Endothelial cell of umbilical vein (primary cell): Measurements from ENCODE around the gene FBXL3. TPM values are rescaled to one million over a fixed set of nuclear protein-coding genes. Genes with fewer than 3 reads are reported as not detected.
A peak's percentile ranks its signal among the peaks of the same experiment; 100 is the strongest.

ENCODE experiments used
- BruUV-seq: library from RNA; stranded (reverse); fragments of 400-500 nt; replicated peaks from 2 replicates; lab custom pipeline; 2021; lab: Mats Ljungman, UMichigan
- CTCF ChIA-PET: fragments of 300-600, 350-600 bp; sonication (Branson Sonifier 250); formaldehyde crosslinking; loops from one replicate; lab custom pipeline; 2021; ENCODE audit warnings: antibody characterized with exemption, inconsistent platforms; lab: Charles Lee
- POLR2A ChIA-PET: fragments of 300-600, 350-600 bp; sonication (Branson Sonifier 250); formaldehyde crosslinking; loops from one replicate; lab custom pipeline; 2021; ENCODE audit warnings: antibody characterized with exemption, inconsistent platforms; lab: Charles Lee
- DNase-seq: peaks from one replicate; pipeline ENCODE4 v3.0.0-alpha.2; 2011; ENCODE audit warnings: low read depth, low spot score
- FAIRE-seq: peaks from 2 replicates; lab custom pipeline; 2011; peaks lifted over from hg19 to GRCh38; lab: Jason Lieb, UNC
- H2AFZ ChIP-seq: 2 replicates; pipeline ENCODE4 v1.6.0; 2012; ENCODE audit warnings: low read depth, low read length, control low read depth, inconsistent platforms
- H3K27ac ChIP-seq: 2 replicates; pipeline ENCODE4 v1.5.1; 2011; ENCODE audit warnings: low read depth, mild to moderate bottlenecking, control low read depth, low read length, moderate library complexity; ENCODE audit not compliant: insufficient read depth
- H3K27me3 ChIP-seq, 2 experiments: 2 replicates each; pipeline versions ENCODE4 v1.6.0 to v1.6.1; 2011; ENCODE audit warnings: low read length in 2 of 2, mixed read lengths in 1 of 2; ENCODE audit not compliant: control insufficient read depth in 2 of 2, insufficient read depth in 2 of 2
- H3K36me3 ChIP-seq, 2 experiments: 2 replicates in 1 of 2; 3 replicates in 1 of 2; pipeline ENCODE4 v1.5.1; 2011; ENCODE audit warnings: low read length in 2 of 2, mild to moderate bottlenecking in 1 of 2, moderate library complexity in 1 of 2; ENCODE audit not compliant: control insufficient read depth in 2 of 2, insufficient read depth in 2 of 2; ENCODE audit errors: extremely low read depth in 1 of 2
- H3K4me1 ChIP-seq: 3 replicates; pipeline ENCODE4 v1.5.1; 2011; ENCODE audit warnings: mild to moderate bottlenecking, low read length; ENCODE audit not compliant: control insufficient read depth, insufficient read depth; ENCODE audit errors: extremely low read depth
- H3K4me2 ChIP-seq: 2 replicates; pipeline ENCODE4 v1.6.1; 2011; ENCODE audit warnings: low read length, control low read depth, mixed read lengths; ENCODE audit not compliant: insufficient read depth
- H3K4me3 ChIP-seq, 3 experiments: fragments of 200-600 bp in 1 of 3; sonication (generic), shearing (Covaris generic) in 1 of 3; replicated peaks in 1 of 3; 2 replicates each; pipeline ENCODE4 v1.5.1; 2011 to 2016; ENCODE audit warnings: control low read depth in 3 of 3, low read length in 3 of 3, mild to moderate bottlenecking in 2 of 3, inconsistent platforms in 1 of 3, low read depth in 1 of 3, moderate library complexity in 1 of 3; ENCODE audit not compliant: insufficient read depth in 1 of 3
- H3K79me2 ChIP-seq: 2 replicates; pipeline ENCODE4 v1.6.0; 2012; ENCODE audit warnings: low read length, inconsistent platforms; ENCODE audit not compliant: control insufficient read depth, insufficient read depth
- H3K9ac ChIP-seq: replicated peaks from 2 replicates; pipeline ENCODE3; 2011; ENCODE audit warnings: low read length, control low read depth; ENCODE audit not compliant: insufficient read depth; ENCODE audit errors: extremely low read depth
- H3K9me1 ChIP-seq: replicated peaks from 3 replicates; pipeline ENCODE4 v1.6.0; 2011; ENCODE audit warnings: mild to moderate bottlenecking, low read length; ENCODE audit not compliant: control insufficient read depth, insufficient read depth; ENCODE audit errors: extremely low read depth
- H3K9me3 ChIP-seq: replicated peaks from 2 replicates; pipeline ENCODE4 v1.5.1; 2012; ENCODE audit warnings: low read length, inconsistent platforms; ENCODE audit not compliant: control insufficient read depth, insufficient read depth
- H4K20me1 ChIP-seq: replicated peaks from 2 replicates; pipeline ENCODE3; 2011; ENCODE audit warnings: mild to moderate bottlenecking, low read length; ENCODE audit not compliant: control insufficient read depth, insufficient read depth; ENCODE audit errors: extremely low read depth
- FOS ChIP-seq: IDR thresholded peaks from 2 replicates; pipeline ENCODE4 v1.6.1; 2011; ENCODE audit warnings: mild to moderate bottlenecking, low read length, moderate library complexity, borderline replicate concordance; ENCODE audit not compliant: insufficient read depth
- MYC ChIP-seq: IDR thresholded peaks from one replicate; pipeline ENCODE4 v1.6.1; 2011; ENCODE audit warnings: mild to moderate bottlenecking, low read depth, low read length
- POLR2A ChIP-seq: IDR thresholded peaks from 2 replicates; pipeline ENCODE4 v1.6.1; 2012; ENCODE audit warnings: low read depth, mild to moderate bottlenecking, control low read depth, low read length
- dilution Hi-C: fragments of 300-500 bp; cut with MboI; formaldehyde crosslinking; loops from one replicate; pipeline ENCODE4 v1.15.0; 2019; ENCODE audit warnings: low sequenced_read_pairs; ENCODE audit not compliant: extremely low pct_ligation_motif_present
- intact Hi-C: fragments of 100-400 bp; cut with micrococcal nuclease; formaldehyde crosslinking; loops from one replicate; pipeline ENCODE4 v1.10.0; 2022
- polyA plus RNA-seq, 4 experiments: library from polyadenylated mRNA; depleted of rRNA in 3 of 4; stranded (reverse) in 3 of 4; unstranded in 1 of 4; fragments of >200 nt; gene quantifications; 2 replicates each; pipeline versions ENCODE4 v1.2.1 to v1.2.3, GENCODE V29; 2011 to 2012; ENCODE audit warnings: missing spikeins in 1 of 4
- total RNA-seq: library from RNA; stranded (reverse); gene quantifications from 2 replicates; pipeline ENCODE4 v1.2.3, GENCODE V29; 2021
- TF ChIP-seq, protein P1 (sequence below), 2 donors: IDR thresholded peaks; 1 replicate in 1 of 2; 2 replicates in 1 of 2; pipeline ENCODE4 v1.5.1; 2011; ENCODE audit warnings: low read length in 2 of 2, mild to moderate bottlenecking in 2 of 2, moderate library complexity in 2 of 2, control low read depth in 1 of 2, inconsistent platforms in 1 of 2, low read depth in 1 of 2; ENCODE audit not compliant: insufficient read depth in 1 of 2; ENCODE audit errors: extremely low read depth in 1 of 2

The FBXL3 gene
- total and polyA plus RNA-seq, 2 donors (not counting 3 experiments of a cell fraction or from before 2014, with no cell fraction given): 13.0 to 37.8 TPM

DNA sequence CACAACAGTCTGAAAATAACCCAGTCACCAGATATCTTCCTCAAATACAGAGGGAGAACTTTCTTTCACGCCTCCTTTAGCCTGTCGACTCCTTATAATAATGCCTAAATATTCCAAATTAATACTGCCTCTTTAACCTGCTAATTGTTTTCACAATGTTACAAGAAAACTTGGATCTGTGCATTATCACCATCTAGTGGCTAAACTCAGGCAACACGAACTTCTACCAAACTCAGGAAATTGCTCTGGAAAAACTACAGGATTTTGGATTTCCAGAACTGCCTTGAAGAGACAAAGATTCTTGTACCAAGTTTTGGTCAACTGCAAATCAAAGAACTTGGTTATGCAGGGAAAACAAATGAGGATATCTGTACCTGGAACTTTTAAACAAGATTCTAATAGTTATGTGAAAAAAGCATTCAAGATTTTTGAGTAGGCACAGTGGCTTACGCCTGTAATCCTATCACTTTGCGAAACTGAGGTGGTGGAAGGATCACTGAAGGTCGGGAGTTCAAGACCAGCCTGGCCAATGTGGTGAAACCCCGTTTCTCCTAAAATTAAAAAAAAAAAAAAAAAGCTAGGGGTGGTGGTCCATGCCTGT lies 24.3 kb downstream of the FBXL3 start:
- ChIA-PET POLR2A (interaction anchor here (0.6 kb wide), 1 partner anchor 1212 kb away, joined by 3 read pairs; no protein-coding TSS in a partner anchor), CTCF (interaction anchor here (0.6 to 2.2 kb wide), 22 partner anchors 9 to 1327 kb away, joined by 3 to 17 read pairs (median 4); partner anchors contain the start of gene CLN5)
- Histone ChIP-seq H2AFZ (no peak overlapping the region), H3K9ac (no peak overlapping the region), H3K36me3 (peaks cover 6 to 7% of the 10 kb centered on the region in 2 experiments), H3K27me3 (no peaks in the 10 kb centered on the region), H3K4me1 (no peaks in the 10 kb centered on the region), H3K27ac (no peak overlapping the region), H3K4me2 (no peak overlapping the region), H4K20me1 (no peaks in the 10 kb centered on the region), H3K4me3 (no peak overlapping the region), H3K79me2 (peaks cover 4% of the 10 kb centered on the region), H3K9me1 (no peaks in the 10 kb centered on the region), H3K9me3 (no peaks in the 10 kb centered on the region)
- DNase-seq (peak; percentile 57), FAIRE-seq (peak; percentile 55)
- dilution Hi-C loops: no loop called here
- no TSS peak for BruUV-seq
- intact Hi-C loops: loop anchor here (1.0 to 5.0 kb wide), 3 partner anchors 22 to 476 kb away; no protein-coding TSS in a partner anchor
- TF ChIP-seq MYC (no peak), POLR2A (no peak), FOS (no peak)
- TF ChIP-seq, protein P1, sequence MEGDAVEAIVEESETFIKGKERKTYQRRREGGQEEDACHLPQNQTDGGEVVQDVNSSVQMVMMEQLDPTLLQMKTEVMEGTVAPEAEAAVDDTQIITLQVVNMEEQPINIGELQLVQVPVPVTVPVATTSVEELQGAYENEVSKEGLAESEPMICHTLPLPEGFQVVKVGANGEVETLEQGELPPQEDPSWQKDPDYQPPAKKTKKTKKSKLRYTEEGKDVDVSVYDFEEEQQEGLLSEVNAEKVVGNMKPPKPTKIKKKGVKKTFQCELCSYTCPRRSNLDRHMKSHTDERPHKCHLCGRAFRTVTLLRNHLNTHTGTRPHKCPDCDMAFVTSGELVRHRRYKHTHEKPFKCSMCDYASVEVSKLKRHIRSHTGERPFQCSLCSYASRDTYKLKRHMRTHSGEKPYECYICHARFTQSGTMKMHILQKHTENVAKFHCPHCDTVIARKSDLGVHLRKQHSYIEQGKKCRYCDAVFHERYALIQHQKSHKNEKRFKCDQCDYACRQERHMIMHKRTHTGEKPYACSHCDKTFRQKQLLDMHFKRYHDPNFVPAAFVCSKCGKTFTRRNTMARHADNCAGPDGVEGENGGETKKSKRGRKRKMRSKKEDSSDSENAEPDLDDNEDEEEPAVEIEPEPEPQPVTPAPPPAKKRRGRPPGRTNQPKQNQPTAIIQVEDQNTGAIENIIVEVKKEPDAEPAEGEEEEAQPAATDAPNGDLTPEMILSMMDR (IDR thresholded peaks at IDR 0.05; ENCODE audit: extremely low read depth in 1 of 2, insufficient read depth in 1 of 2, low read depth in 1 of 2, low read length in 2 of 2): peak; percentile 55 to 67
